HepG2 (cell line): ENCODE data around the gene CTSO. TPM values are rescaled to one million over a fixed set of nuclear protein-coding genes. Genes with fewer than 3 reads are reported as not detected.
A peak's percentile ranks its signal among the peaks of the same experiment; 100 is the strongest.

Source experiments
- ATAC-seq: fragments of 200-7000 bp; cut with Tn5 transposase; 3 replicates; pipeline ENCODE4 v1.9.1; 2020; ENCODE audit warnings: mild to moderate bottlenecking, moderate library complexity
- BruUV-seq: library from RNA; stranded (reverse); fragments of 400-500 nt; replicated peaks from 2 replicates; lab custom pipeline; 2021; lab: Mats Ljungman, UMichigan
- CTCF ChIA-PET: fragments of 300-600 bp; formaldehyde crosslinking; extraction: SDS; loops from one replicate; lab custom pipeline; 2021; ENCODE audit warnings: low total read pairs, inconsistent platforms, low intra/inter-chr PET ratio; lab: Yijun Ruan, JAX
- POLR2A ChIA-PET: fragments of 350-600 bp; sonication (Branson Sonifier 250); formaldehyde crosslinking; loops from one replicate; lab custom pipeline; 2020; ENCODE audit warnings: antibody characterized with exemption, inconsistent platforms; lab: Yijun Ruan, JAX
- DNase-seq: peaks from one replicate; pipeline ENCODE4 v3.0.0-alpha.2; 2015; ENCODE audit warnings: low spot score
- FAIRE-seq: peaks from 3 replicates; lab custom pipeline; 2011; peaks lifted over from hg19 to GRCh38; lab: Jason Lieb, UNC
- H2AFZ ChIP-seq: one replicate; pipeline ENCODE4 v1.6.1; 2011; ENCODE audit warnings: low read length, inconsistent platforms
- H3K27ac ChIP-seq: fragments of 300-600 bp; 3 replicates; pipeline ENCODE4 v1.8.0; 2011; ENCODE audit warnings: mixed run types, mild to moderate bottlenecking, mixed read lengths, low read length, inconsistent platforms; ENCODE audit not compliant: insufficient read depth; ENCODE audit errors: extremely low read length
- H3K27me3 ChIP-seq, 2 experiments: fragments of 200-600 bp in 1 of 2; 2 replicates in 1 of 2; 3 replicates in 1 of 2; pipeline versions ENCODE4 v1.6.0 to v1.8.0; 2011; ENCODE audit warnings: low read length in 2 of 2, mild to moderate bottlenecking in 2 of 2, moderate library complexity in 2 of 2, inconsistent platforms in 1 of 2; ENCODE audit not compliant: insufficient read depth in 2 of 2, control insufficient read depth in 1 of 2
- H3K36me3 ChIP-seq, 2 experiments: fragments of 200-600 bp in 1 of 2; replicated peaks in 1 of 2; 2 replicates in 1 of 2; 3 replicates in 1 of 2; pipeline versions ENCODE4 v1.5.1 to v1.8.0; 2011; ENCODE audit warnings: low read length in 2 of 2, inconsistent platforms in 1 of 2; ENCODE audit not compliant: insufficient read depth in 2 of 2, control insufficient read depth in 1 of 2
- H3K4me1 ChIP-seq: 2 replicates; pipeline ENCODE4 v1.5.1; 2012; ENCODE audit warnings: low read length, inconsistent platforms; ENCODE audit not compliant: insufficient read depth
- H3K4me2 ChIP-seq: 2 replicates; pipeline ENCODE4 v1.6.0; 2011; ENCODE audit warnings: low read depth, low read length, inconsistent platforms
- H3K4me3 ChIP-seq, 3 experiments: fragments of 200-600 bp in 1 of 3; sonication (generic), shearing (Covaris generic) in 1 of 3; replicated peaks in 1 of 3; 2 replicates each; pipeline ENCODE4 v1.5.1; 2011 to 2016; ENCODE audit warnings: low read length in 3 of 3, inconsistent platforms in 2 of 3, low read depth in 2 of 3, mild to moderate bottlenecking in 2 of 3, control low read depth in 1 of 3, mixed read lengths in 1 of 3; ENCODE audit not compliant: insufficient read depth in 1 of 3
- H3K79me2 ChIP-seq: one replicate; pipeline ENCODE4 v1.6.1; 2011; ENCODE audit warnings: low read length, inconsistent platforms; ENCODE audit not compliant: insufficient read depth
- H3K9ac ChIP-seq: 2 replicates; pipeline ENCODE4 v1.6.0; 2011; ENCODE audit warnings: mild to moderate bottlenecking, low read depth, low read length, inconsistent platforms; ENCODE audit not compliant: insufficient read depth
- H3K9me3 ChIP-seq: 2 replicates; pipeline ENCODE4 v1.5.1; 2012; ENCODE audit warnings: mild to moderate bottlenecking, low read length
- H4K20me1 ChIP-seq: 2 replicates; pipeline ENCODE4 v1.6.0; 2011; ENCODE audit warnings: inconsistent platforms, mild to moderate bottlenecking, low read length, moderate library complexity; ENCODE audit not compliant: insufficient read depth
- ZNF746 ChIP-seq: sonication (generic); formaldehyde crosslinking; IDR thresholded peaks from 2 replicates; pipeline ENCODE4 v1.8.0; 2022; ENCODE audit warnings: mild to moderate bottlenecking, missing genetic modification reagents
- WGBS: methylation state at CpG from one replicate; pipeline ENCODE4 v1.1.6; 2017; ENCODE audit warnings: low lambda C conversion rate; 5-methylcytosine and 5-hydroxymethylcytosine counted together
- in situ Hi-C: cut with HindIII; loops from 2 replicates; pipeline ENCODE4 v1.10.0; 2017; ENCODE audit warnings: low pct_unique_long_range_greater_than_20kb; ENCODE audit not compliant: extremely low pct_ligation_motif_present
- intact Hi-C: fragments of 100-400 bp; cut with micrococcal nuclease; formaldehyde crosslinking; loops from one replicate; pipeline ENCODE4 v1.10.0; 2022; ENCODE audit not compliant: unreplicated experiment
- polyA plus RNA-seq, 8 experiments: library from polyadenylated mRNA; depleted of rRNA in 3 of 8; stranded (reverse) in 7 of 8; unstranded in 1 of 8; fragments of >200 nt; fragmentation: Illumina TruSeq in 4 of 8; extraction: Trizol in 4 of 8; gene quantifications; 2 replicates each; pipeline versions ENCODE4 v1.2.1 to v1.2.3, GENCODE V29; 2011 to 2016; ENCODE audit warnings: low read depth in 4 of 8, missing spikeins in 1 of 8, mixed read lengths in 1 of 8; ENCODE audit not compliant: insufficient read depth in 1 of 8
- total RNA-seq, 5 experiments: library from RNA; depleted of rRNA; stranded (reverse); fragments of >200 nt; fragmentation: Illumina TruSeq; extraction: Trizol; gene quantifications; 2 replicates each; pipeline ENCODE4 v1.2.3, GENCODE V29; 2016; ENCODE audit warnings: low read depth in 1 of 5
- TF ChIP-seq, protein P1 (sequence below): IDR thresholded peaks from 2 replicates; pipeline ENCODE4 v1.6.1; 2016; ENCODE audit warnings: low read depth, borderline replicate concordance

Gene CTSO
- total and polyA plus RNA-seq, 2 of the 13 experiments (the other 11 are each of a cell fraction or from before 2014, with no cell fraction given) = 0.07 to 0.17 TPM

GRCh38 chr4:155952501-155952901 lies 1.2 kb downstream of the CTSO start:
- Histone ChIP-seq H3K9ac (no peak overlapping the region), H2AFZ (peak overlapping the region; percentile 68), H3K27ac (no peak overlapping the region), H4K20me1 (no peaks in the 10 kb centered on the region), H3K4me1 (peaks cover 25% of the 10 kb centered on the region), H3K4me2 (no peak overlapping the region), H3K9me3 (no peaks in the 10 kb centered on the region), H3K36me3 (no peaks in the 10 kb centered on the region), H3K4me3 (no peak overlapping the region), H3K27me3 (no peaks in the 10 kb centered on the region), H3K79me2 (no peaks in the 10 kb centered on the region)
- ChIA-PET CTCF (no interaction called here), POLR2A (no interaction called here)
- no peak for DNase-seq
- no TSS peak for BruUV-seq
- in situ Hi-C loops = no loop called here
- intact Hi-C loops = no loop called here
- no peak for ATAC-seq
- FAIRE-seq = no peak
- WGBS = 69% methylated on average over 6 of the region's 6 CpGs
- TF ChIP-seq ZNF746 (CRISPR knock-in tag) = no peak

GRCh38 chr4:155950461-155950860 lies 3.2 kb downstream of the CTSO start:
- WGBS = 47% methylated on average over 5 of the region's 6 CpGs
- H3K9me3 ChIP-seq = no peaks in the 10 kb centered on the region
- TF ChIP-seq, protein P1, sequence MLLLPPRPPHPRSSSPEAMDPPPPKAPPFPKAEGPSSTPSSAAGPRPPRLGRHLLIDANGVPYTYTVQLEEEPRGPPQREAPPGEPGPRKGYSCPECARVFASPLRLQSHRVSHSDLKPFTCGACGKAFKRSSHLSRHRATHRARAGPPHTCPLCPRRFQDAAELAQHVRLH (CRISPR knock-in tag) = no peak

More at GRCh38 chr4:155950461-155950860, 3.2 kb downstream of the CTSO start:
- no peak for ATAC-seq
- H3K27me3 ChIP-seq = no peaks in the 10 kb centered on the region
- in situ Hi-C loops (no loop called here), intact Hi-C loops (no loop called here)
- no peak for DNase-seq
- no peak overlapping the region for H3K4me2 ChIP-seq
- H2AFZ ChIP-seq = no peak overlapping the region
- no peak overlapping the region for H3K4me3 ChIP-seq
- H3K79me2 ChIP-seq = no peaks in the 10 kb centered on the region
- no peak for FAIRE-seq
- peaks cover 24% of the 10 kb centered on the region for H3K4me1 ChIP-seq
- H3K9ac ChIP-seq = no peak overlapping the region
- CTCF ChIA-PET = no interaction called here
- no peaks in the 10 kb centered on the region for H4K20me1 ChIP-seq
- BruUV-seq = no TSS peak
- no peaks in the 10 kb centered on the region for H3K36me3 ChIP-seq
- POLR2A ChIA-PET = no interaction called here
- no peak overlapping the region for H3K27ac ChIP-seq
